GM12892 (cell line): ENCODE data around the gene MALRD1.

ENCODE experiments used
- POLR2A ChIP-seq: IDR thresholded peaks from 2 replicates; pipeline ENCODE4 v1.6.1; 2011; ENCODE audit warnings: low read depth, low read length, control low read depth
- TAF1 ChIP-seq: IDR thresholded peaks from 2 replicates; pipeline ENCODE4 v1.6.1; 2011; ENCODE audit warnings: low read depth, mild to moderate bottlenecking, control low read depth, low read length, borderline replicate concordance

DNA sequence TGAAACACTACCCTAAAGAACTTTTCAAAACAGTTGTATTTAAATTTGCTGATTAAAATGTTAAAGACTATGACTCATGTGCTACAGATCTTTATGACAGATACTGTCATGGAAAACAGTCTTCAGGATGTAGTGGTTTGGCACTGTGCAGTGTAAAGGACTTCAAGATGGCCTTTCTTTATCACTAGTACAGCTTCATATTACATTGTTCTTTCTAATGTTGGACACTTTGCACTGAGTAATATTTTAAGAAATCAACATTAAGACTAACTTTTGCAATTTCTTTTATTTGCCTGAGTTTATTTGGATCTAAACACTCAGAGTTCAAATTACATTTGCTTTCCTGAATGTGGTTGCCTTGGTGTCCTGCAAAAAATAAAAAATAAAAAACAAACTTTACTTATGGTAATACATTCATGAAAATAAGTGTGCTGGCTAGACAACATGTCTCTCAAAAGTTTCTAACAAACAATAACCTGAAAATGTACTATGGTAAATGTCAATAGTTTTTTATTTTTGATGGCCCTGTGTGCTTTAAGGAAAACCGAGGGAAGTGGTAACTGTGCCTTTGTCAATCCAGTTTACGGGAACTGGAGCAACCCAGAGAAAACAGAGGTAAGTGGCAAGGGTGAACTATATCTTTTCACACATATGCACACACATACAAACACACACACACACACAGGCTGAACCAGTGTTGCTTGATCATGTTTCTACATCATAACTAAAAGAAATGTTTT lies 681.7 kb downstream of the MALRD1 start:
- no peak for TF ChIP-seq POLR2A
- TF ChIP-seq TAF1, result no peak
